Tibial nerve (tissue), 4 donors: ENCODE data around the gene GPBP1. TPM values are rescaled to one million over a fixed set of nuclear protein-coding genes. Genes with fewer than 3 reads are reported as not detected.

ENCODE experiments used
- DNase-seq, 2 donors: peaks; one replicate each; pipeline ENCODE4 v3.0.0-alpha.2; 2019; ENCODE audit warnings: low spot score in 2 of 2
- H3K27ac ChIP-seq, 4 donors: fragments of 200-600 bp; sonication (generic) in 3 of 4; one replicate each; pipeline ENCODE4 v1.5.1; 2017 to 2019; ENCODE audit warnings: mild to moderate bottlenecking in 1 of 4
- H3K27me3 ChIP-seq, 2 donors: fragments of 200-600 bp; sonication (generic) in 1 of 2; one replicate each; pipeline versions ENCODE4 v1.5.1 to v1.6.0; 2017 to 2019
- H3K36me3 ChIP-seq, 3 donors: fragments of 200-600 bp; sonication (generic); one replicate each; pipeline ENCODE4 v1.5.1; 2018 to 2019
- H3K4me1 ChIP-seq, 4 donors: fragments of 200-600 bp; sonication (generic) in 3 of 4; one replicate each; pipeline ENCODE4 v1.5.1; 2017 to 2019
- H3K4me3 ChIP-seq, 4 donors: fragments of 200-600 bp; sonication (generic) in 3 of 4; one replicate each; pipeline ENCODE4 v1.5.1; 2017 to 2019; ENCODE audit warnings: mild to moderate bottlenecking in 1 of 4, moderate library complexity in 1 of 4
- H3K9me3 ChIP-seq, 4 donors: fragments of 200-600 bp; sonication (generic) in 3 of 4; one replicate each; pipeline ENCODE4 v1.5.1; 2017 to 2019
- EP300 ChIP-seq, 2 donors: sonication (generic); formaldehyde crosslinking; IDR thresholded peaks; one replicate each; pipeline ENCODE4 v1.6.1; 2017; ENCODE audit warnings: antibody characterized with exemption in 2 of 2, mild to moderate bottlenecking in 1 of 2
- POLR2A ChIP-seq, 2 donors: fragments of 450-650 bp; IDR thresholded peaks; one replicate each; pipeline ENCODE4 v1.6.1; 2017; ENCODE audit warnings: antibody characterized with exemption in 2 of 2, mild to moderate bottlenecking in 2 of 2, moderate library complexity in 2 of 2
- WGBS, 2 donors: methylation state at CpG; one replicate each; pipeline ENCODE4 v1.1.5; 2018; 5-methylcytosine and 5-hydroxymethylcytosine counted together
- small RNA-seq: library from RNA; depleted of rRNA; stranded (forward); fragments of <200 nt; gene quantifications from one replicate; pipeline ENCODE3, GENCODE V24; 2016
- total RNA-seq, 4 donors: library from RNA; depleted of rRNA; stranded (reverse); fragments of >200 nt; gene quantifications; one replicate each; pipeline ENCODE4 v1.1.0, GENCODE V29; 2016
- TF ChIP-seq, protein P1 (sequence below), 5 experiments: fragments of 200-600 bp in 3 of 5; fragments of 450-650 bp in 2 of 5; sonication (generic) in 3 of 5; IDR thresholded peaks; one replicate each; pipeline ENCODE4 v1.5.1; 2016 to 2019; ENCODE audit warnings: antibody characterized with exemption in 5 of 5, mild to moderate bottlenecking in 3 of 5, moderate library complexity in 2 of 5

The GPBP1 gene
- total RNA-seq, 4 donors from 2014 or later: 74.3 to 107 (median 84.9) TPM

DNA sequence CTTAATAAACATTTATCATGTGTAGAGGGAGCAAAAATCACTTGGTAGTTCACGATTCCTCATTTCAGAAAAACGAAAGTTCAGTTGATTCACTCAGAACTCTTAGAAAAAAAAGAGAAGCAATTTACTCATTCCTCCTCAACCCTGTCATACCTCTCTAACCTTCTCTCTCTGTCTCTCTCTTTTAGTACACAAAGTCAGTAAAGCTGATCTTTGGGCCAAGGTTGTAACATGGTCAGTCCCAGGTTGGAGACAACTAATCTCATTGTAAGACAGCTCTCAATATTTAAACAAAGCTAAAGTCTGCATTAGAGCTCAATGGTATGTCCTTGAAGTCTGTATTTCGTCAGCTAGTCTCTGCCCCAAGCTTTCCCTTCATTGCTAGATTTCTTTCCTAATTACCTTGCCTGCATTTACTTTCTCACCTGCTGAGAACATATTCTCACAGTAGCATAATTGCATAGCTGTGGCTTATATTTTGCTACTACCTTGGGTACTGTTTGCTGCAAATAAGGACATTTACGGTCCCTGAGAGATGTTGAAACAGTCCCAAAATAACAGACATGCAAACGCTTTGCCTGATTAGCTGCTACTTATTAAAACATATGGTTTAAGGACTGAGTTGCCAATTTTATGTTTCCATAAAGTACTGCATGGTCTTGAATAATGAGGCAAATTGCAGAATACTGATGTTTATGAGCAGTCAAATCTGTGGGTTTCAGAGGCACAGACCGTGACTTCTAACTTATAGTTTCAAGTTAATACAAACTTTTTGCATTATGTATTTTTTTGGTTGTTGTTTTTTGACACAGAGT lies 138.3 kb downstream of the GPBP1 start:
- H3K36me3 ChIP-seq: no peaks in the 10 kb centered on the region
- no peak overlapping the region for H3K4me3 ChIP-seq
- TF ChIP-seq EP300 (IDR thresholded peaks at IDR 0.05): no peak
- no peak for TF ChIP-seq POLR2A (IDR thresholded peaks at IDR 0.05)
- TF ChIP-seq, protein P1, sequence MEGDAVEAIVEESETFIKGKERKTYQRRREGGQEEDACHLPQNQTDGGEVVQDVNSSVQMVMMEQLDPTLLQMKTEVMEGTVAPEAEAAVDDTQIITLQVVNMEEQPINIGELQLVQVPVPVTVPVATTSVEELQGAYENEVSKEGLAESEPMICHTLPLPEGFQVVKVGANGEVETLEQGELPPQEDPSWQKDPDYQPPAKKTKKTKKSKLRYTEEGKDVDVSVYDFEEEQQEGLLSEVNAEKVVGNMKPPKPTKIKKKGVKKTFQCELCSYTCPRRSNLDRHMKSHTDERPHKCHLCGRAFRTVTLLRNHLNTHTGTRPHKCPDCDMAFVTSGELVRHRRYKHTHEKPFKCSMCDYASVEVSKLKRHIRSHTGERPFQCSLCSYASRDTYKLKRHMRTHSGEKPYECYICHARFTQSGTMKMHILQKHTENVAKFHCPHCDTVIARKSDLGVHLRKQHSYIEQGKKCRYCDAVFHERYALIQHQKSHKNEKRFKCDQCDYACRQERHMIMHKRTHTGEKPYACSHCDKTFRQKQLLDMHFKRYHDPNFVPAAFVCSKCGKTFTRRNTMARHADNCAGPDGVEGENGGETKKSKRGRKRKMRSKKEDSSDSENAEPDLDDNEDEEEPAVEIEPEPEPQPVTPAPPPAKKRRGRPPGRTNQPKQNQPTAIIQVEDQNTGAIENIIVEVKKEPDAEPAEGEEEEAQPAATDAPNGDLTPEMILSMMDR (IDR thresholded peaks at IDR 0.05): no peak
- H3K4me1 ChIP-seq: no peaks in the 10 kb centered on the region
- no peaks in the 10 kb centered on the region for H3K27me3 ChIP-seq
- peaks cover 0 to 6% (median 0%) of the 10 kb centered on the region in 4 donors for H3K9me3 ChIP-seq
- no peak for DNase-seq
- H3K27ac ChIP-seq: no peak overlapping the region
- WGBS, 2 donors: 81 to 84% methylated on average over 6 of the region's 6 CpGs

DNA sequence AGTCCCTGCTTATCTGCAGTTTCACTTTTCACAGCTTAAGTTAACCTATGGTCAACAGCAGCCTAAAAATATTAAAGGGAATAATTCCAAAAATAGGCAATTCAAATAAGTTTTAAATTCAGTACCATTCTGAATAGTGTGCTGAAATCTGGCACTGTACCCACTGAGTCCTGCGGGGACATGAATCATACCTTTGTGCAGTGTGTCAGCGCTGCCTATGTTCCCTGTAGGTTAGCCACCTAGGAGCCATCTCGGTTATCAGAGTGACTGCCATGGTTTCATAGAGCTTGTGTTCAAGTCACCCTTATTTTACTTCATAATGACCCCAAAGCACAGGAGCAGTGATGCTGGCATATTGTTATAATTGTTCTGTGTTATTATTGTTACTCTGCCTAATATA lies 139.9 kb downstream of the GPBP1 start:
- H3K4me3 ChIP-seq: no peak overlapping the region
- WGBS, 2 donors: 83 to 92% methylated on average over 3 of the region's 3 CpGs

More for the DNA sequence above, 139.9 kb downstream of the GPBP1 start:
- no peak overlapping the region for H3K27ac ChIP-seq
- DNase-seq: no peak
- no peaks in the 10 kb centered on the region for H3K9me3 ChIP-seq
- no peaks in the 10 kb centered on the region for H3K27me3 ChIP-seq
- no peaks in the 10 kb centered on the region for H3K4me1 ChIP-seq
- TF ChIP-seq POLR2A (IDR thresholded peaks at IDR 0.05) (no peak), EP300 (IDR thresholded peaks at IDR 0.05) (no peak)
- TF ChIP-seq, protein P1 (IDR thresholded peaks at IDR 0.05): no peak
- no peaks in the 10 kb centered on the region for H3K36me3 ChIP-seq

Small RNAs within 50 kb of the gene (small RNA-seq; reads per million reads assigned to genes)
- gene RF00019: not detected

Other genes with a start within 250 kb of the GPBP1 start
- 10 to 100 TPM; 36.9 to 71.0 (median 48.8) TPM for gene MIER3, start 221.9 kb upstream of the GPBP1 start, total RNA-seq